Transverse colon (tissue), 4 donors: ENCODE measurements around the gene C5AR1.

Source experiments
- CTCF ChIP-seq, 5 experiments: fragments of 200-600 bp in 3 of 5; fragments of 450-650 bp in 2 of 5; sonication (generic) in 3 of 5; IDR thresholded peaks; 1 replicate in 2 of 5; 2 replicates in 3 of 5; pipeline ENCODE4 v1.5.1; 2016 to 2017; ENCODE audit warnings: antibody characterized with exemption in 5 of 5, inconsistent platforms in 3 of 5, mild to moderate bottlenecking in 2 of 5, moderate library complexity in 1 of 5
- EP300 ChIP-seq: sonication (generic); formaldehyde crosslinking; IDR thresholded peaks from one replicate; pipeline ENCODE4 v1.6.1; 2017; ENCODE audit warnings: antibody characterized with exemption, low read depth
- POLR2A ChIP-seq: fragments of 450-650 bp; IDR thresholded peaks from one replicate; pipeline ENCODE4 v1.6.1; 2016; ENCODE audit warnings: antibody characterized with exemption, mild to moderate bottlenecking, moderate library complexity
- POLR2AphosphoS5 ChIP-seq, 3 donors: sonication (generic); formaldehyde crosslinking; IDR thresholded peaks; one replicate each; pipeline ENCODE4 v1.6.1; 2016; ENCODE audit warnings: antibody characterized with exemption in 3 of 3

DNA sequence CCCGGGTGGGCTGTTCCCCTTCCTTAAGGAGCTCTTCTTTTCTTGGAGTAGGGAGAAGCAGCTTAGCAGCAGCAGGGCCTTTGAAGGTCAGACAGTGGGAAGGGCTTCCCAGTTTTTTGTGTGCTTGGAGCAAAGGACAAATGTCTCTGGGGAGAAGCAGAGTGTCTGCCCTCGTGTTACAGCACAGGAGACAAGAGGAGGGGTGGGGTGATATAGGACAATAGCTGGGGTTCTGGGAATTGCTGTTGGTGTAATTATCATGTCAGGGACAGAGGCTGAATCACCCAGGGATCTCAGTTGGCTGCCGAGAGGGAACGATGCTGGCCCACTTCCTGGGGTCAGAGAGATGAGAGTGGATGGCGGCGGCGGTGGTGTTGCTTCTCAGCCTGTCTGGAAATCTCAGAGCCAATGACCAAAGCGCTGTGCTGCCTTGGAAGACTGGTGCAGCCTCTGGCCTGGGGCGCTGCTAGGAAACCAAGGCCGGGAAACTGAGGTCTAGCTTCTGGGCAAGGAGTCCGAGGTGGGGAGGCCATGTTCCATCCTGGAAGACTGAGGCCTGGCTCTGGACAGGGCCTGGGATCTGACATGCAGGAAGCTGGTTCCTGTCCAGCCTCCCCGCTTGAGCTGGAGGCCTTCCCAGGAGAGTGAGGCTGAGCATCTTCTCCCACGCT lies 33.7 kb upstream of the C5AR1 start:
- no peak for TF ChIP-seq CTCF (IDR thresholded peaks at IDR 0.05)
- no peak for TF ChIP-seq EP300
- TF ChIP-seq POLR2A, result no peak
- TF ChIP-seq POLR2AphosphoS5 (IDR thresholded peaks at IDR 0.05), result peak in 1 of 3 donors; percentile 6
